ENCODE data around the gene CORIN. TPM values are rescaled to one million over a fixed set of nuclear protein-coding genes. Genes with fewer than 3 reads are reported as not detected.

Gene CORIN
- total and polyA plus RNA-seq, 2 donors (not counting 3 experiments of a cell fraction or from before 2014, with no cell fraction given): 0.07 to 0.40 TPM

DNA sequence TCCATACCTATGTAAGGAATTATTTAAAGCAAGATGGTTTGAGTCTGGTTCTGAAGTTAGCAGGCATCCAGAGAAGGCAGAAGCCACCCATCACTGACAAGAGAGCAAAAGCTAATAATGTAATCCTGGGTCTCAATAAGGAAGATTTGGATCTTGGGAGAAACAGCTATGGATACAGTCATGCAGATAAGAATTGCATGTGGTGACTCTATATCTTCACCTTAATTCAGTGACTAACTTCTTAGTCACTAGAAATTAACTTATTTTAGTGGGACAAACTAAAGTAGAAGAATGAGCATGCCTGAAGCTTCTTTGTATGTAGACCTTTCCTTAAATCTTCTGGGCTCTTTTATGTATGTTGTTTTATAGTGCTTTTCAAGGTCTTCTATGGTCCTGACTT, 286.2 kb downstream of the CORIN start:
- Histone ChIP-seq H3K4me3 (replicated peaks in 1 of 3; ENCODE audit: insufficient read depth in 1 of 3, low read depth in 1 of 3, low read length in 3 of 3) (no peak overlapping the region), H3K4me2 (ENCODE audit: insufficient read depth, low read length) (no peak overlapping the region), H3K9me1 (replicated peaks; ENCODE audit: control insufficient read depth, extremely low read depth, insufficient read depth, low read length) (no peaks in the 10 kb centered on the region), H2AFZ (ENCODE audit: low read depth, low read length) (no peak overlapping the region), H3K27ac (ENCODE audit: insufficient read depth, low read depth, low read length) (no peak overlapping the region), H3K9me3 (replicated peaks; ENCODE audit: control insufficient read depth, insufficient read depth, low read length) (no peaks in the 10 kb centered on the region), H3K79me2 (ENCODE audit: control insufficient read depth, insufficient read depth, low read length) (no peaks in the 10 kb centered on the region), H3K36me3 (ENCODE audit: control insufficient read depth in 2 of 2, extremely low read depth in 1 of 2, insufficient read depth in 2 of 2, low read length in 2 of 2) (peaks cover 0 to 4% of the 10 kb centered on the region in 2 experiments), H3K4me1 (ENCODE audit: control insufficient read depth, extremely low read depth, insufficient read depth, low read length) (no peaks in the 10 kb centered on the region), H3K27me3 (ENCODE audit: control insufficient read depth in 2 of 2, insufficient read depth in 2 of 2, low read length in 2 of 2) (no peaks in the 10 kb centered on the region), H3K9ac (replicated peaks; ENCODE audit: extremely low read depth, insufficient read depth, low read length) (no peak overlapping the region), H4K20me1 (replicated peaks; ENCODE audit: control insufficient read depth, extremely low read depth, insufficient read depth, low read length) (no peaks in the 10 kb centered on the region)
- dilution Hi-C loops (cut with MboI; ENCODE audit: extremely low pct_ligation_motif_present, low sequenced_read_pairs) (no loop called here), intact Hi-C loops (cut with micrococcal nuclease) (no loop called here)
- ChIA-PET POLR2A (no interaction called here), CTCF (no interaction called here)
- TF ChIP-seq, protein P1, sequence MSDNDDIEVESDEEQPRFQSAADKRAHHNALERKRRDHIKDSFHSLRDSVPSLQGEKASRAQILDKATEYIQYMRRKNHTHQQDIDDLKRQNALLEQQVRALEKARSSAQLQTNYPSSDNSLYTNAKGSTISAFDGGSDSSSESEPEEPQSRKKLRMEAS (IDR thresholded peaks at IDR 0.05; ENCODE audit: insufficient read depth, insufficient read length): no peak
- TF ChIP-seq FOS (IDR thresholded peaks at IDR 0.05; ENCODE audit: borderline replicate concordance, insufficient read depth, low read length): peak; percentile 37
- TF ChIP-seq GATA2 (IDR thresholded peaks at IDR 0.05; ENCODE audit: insufficient read depth, insufficient read length, low read depth, low read length): peak; percentile 73
- TF ChIP-seq POLR2AphosphoS5 (IDR thresholded peaks at IDR 0.05; ENCODE audit: insufficient read depth, low read depth, low read length): no peak
- no TSS peak for BruUV-seq (replicated peaks)
- DNase-seq (ENCODE audit: low read depth, low spot score) (no peak), FAIRE-seq (no peak)

DNA sequence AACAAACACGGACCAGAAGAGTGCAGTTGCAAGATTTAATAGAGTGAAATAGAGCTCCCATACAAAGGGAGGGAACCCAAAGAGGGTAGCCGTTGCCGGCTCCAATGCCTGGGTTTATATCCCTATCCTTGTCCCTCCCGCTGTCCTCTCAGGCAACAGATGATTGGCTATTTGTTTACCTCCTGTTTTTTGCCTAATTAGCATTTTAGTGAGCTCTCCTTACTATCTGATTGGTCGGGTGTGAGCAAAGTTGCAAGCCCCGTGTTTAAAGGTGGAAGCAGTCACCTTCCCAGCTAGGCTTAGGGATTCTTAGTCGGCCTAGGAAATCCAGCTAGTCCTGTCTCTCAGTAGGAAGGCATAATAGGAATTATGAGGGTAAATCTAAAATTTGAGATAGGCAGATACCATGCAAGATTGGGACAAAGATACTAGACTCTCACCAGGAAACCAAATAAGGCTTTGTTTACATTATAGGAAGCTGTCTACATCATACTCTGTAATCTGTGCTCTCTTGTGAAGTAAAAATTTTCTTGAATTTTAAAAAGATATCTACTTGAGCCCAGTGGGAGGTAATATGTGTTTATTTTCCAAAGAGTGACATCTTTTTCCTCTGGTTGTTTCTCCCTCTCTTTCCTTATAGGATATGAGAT, 286.8 kb downstream of the CORIN start:
- intact Hi-C loops (cut with micrococcal nuclease) (no loop called here), dilution Hi-C loops (cut with MboI; ENCODE audit: extremely low pct_ligation_motif_present, low sequenced_read_pairs) (no loop called here)
- DNase-seq (ENCODE audit: low read depth, low spot score) (no peak), FAIRE-seq (no peak)
- ChIA-PET CTCF (no interaction called here), POLR2A (no interaction called here)
- Histone ChIP-seq H3K4me2 (ENCODE audit: insufficient read depth, low read length) (no peak overlapping the region), H3K9me1 (replicated peaks; ENCODE audit: control insufficient read depth, extremely low read depth, insufficient read depth, low read length) (no peaks in the 10 kb centered on the region), H3K27ac (ENCODE audit: insufficient read depth, low read depth, low read length) (no peak overlapping the region), H3K9me3 (replicated peaks; ENCODE audit: control insufficient read depth, insufficient read depth, low read length) (no peaks in the 10 kb centered on the region), H2AFZ (ENCODE audit: low read depth, low read length) (no peak overlapping the region), H3K36me3 (ENCODE audit: control insufficient read depth in 2 of 2, extremely low read depth in 1 of 2, insufficient read depth in 2 of 2, low read length in 2 of 2) (peaks cover 0 to 6% of the 10 kb centered on the region in 2 experiments), H3K4me3 (replicated peaks in 1 of 3; ENCODE audit: insufficient read depth in 1 of 3, low read depth in 1 of 3, low read length in 3 of 3) (no peak overlapping the region), H4K20me1 (replicated peaks; ENCODE audit: control insufficient read depth, extremely low read depth, insufficient read depth, low read length) (no peaks in the 10 kb centered on the region), H3K9ac (replicated peaks; ENCODE audit: extremely low read depth, insufficient read depth, low read length) (no peak overlapping the region), H3K79me2 (ENCODE audit: control insufficient read depth, insufficient read depth, low read length) (no peaks in the 10 kb centered on the region), H3K27me3 (ENCODE audit: control insufficient read depth in 2 of 2, insufficient read depth in 2 of 2, low read length in 2 of 2) (no peaks in the 10 kb centered on the region), H3K4me1 (ENCODE audit: control insufficient read depth, extremely low read depth, insufficient read depth, low read length) (no peaks in the 10 kb centered on the region)
- no peak for TF ChIP-seq EZH2 (IDR thresholded peaks at IDR 0.05; ENCODE audit: borderline replicate concordance, low read depth, low read length, severe bottlenecking)
- TF ChIP-seq JUN (IDR thresholded peaks at IDR 0.05; ENCODE audit: borderline replicate concordance, insufficient read depth, insufficient read length, low read depth): no peak
- TF ChIP-seq, protein P1 (IDR thresholded peaks at IDR 0.05; ENCODE audit: insufficient read depth, insufficient read length): no peak
- no peak for TF ChIP-seq GATA2 (IDR thresholded peaks at IDR 0.05; ENCODE audit: insufficient read depth, insufficient read length, low read depth, low read length)
- TF ChIP-seq FOS (IDR thresholded peaks at IDR 0.05; ENCODE audit: borderline replicate concordance, insufficient read depth, low read length): no peak
- no peak for TF ChIP-seq POLR2A (IDR thresholded peaks at IDR 0.05; ENCODE audit: low read depth, low read length)
- TF ChIP-seq MYC (IDR thresholded peaks at IDR 0.05; ENCODE audit: low read depth, low read length): no peak
- no peak for TF ChIP-seq POLR2AphosphoS5 (IDR thresholded peaks at IDR 0.05; ENCODE audit: insufficient read depth, low read depth, low read length)
- TF ChIP-seq, protein P2, sequence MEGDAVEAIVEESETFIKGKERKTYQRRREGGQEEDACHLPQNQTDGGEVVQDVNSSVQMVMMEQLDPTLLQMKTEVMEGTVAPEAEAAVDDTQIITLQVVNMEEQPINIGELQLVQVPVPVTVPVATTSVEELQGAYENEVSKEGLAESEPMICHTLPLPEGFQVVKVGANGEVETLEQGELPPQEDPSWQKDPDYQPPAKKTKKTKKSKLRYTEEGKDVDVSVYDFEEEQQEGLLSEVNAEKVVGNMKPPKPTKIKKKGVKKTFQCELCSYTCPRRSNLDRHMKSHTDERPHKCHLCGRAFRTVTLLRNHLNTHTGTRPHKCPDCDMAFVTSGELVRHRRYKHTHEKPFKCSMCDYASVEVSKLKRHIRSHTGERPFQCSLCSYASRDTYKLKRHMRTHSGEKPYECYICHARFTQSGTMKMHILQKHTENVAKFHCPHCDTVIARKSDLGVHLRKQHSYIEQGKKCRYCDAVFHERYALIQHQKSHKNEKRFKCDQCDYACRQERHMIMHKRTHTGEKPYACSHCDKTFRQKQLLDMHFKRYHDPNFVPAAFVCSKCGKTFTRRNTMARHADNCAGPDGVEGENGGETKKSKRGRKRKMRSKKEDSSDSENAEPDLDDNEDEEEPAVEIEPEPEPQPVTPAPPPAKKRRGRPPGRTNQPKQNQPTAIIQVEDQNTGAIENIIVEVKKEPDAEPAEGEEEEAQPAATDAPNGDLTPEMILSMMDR (IDR thresholded peaks at IDR 0.05; ENCODE audit: extremely low read depth in 1 of 2, insufficient read depth in 1 of 2, low read depth in 1 of 2, low read length in 2 of 2): no peak
- BruUV-seq (replicated peaks): no TSS peak
